ENCODE data around the gene RBBP7.
"Not testable (repeated sequence)": the region's sequence is repeated elsewhere in the genome, so short reads cannot be mapped to it uniquely, and the experiment has no call there.

RBBP7 gene

DNA sequence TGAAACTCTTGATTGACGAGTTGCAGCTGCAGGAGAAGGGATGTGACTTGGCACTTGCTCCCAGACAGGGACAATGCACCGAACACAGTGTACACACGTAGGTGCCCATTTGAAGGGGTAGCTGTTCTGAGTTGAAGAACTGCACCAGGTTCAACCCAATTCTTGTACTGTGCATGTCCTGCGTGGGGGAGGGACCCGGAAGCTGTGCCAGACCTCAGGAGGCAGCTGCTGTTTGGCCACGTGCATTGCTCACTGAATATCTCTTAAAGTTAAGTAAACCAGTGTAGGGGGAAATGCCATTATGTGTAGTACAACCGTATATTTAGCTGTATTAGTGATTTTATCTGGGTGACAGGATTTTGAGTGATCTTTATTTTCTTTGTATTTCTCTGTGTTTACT is 12.0 kb upstream of the RBBP7 start:
- no peaks in the 10 kb centered on the region for H3K27me3 Mint-ChIP-seq
- DNase-seq = no peak
- no peaks in the 10 kb centered on the region for H3K36me3 Mint-ChIP-seq (ENCODE audit: insufficient read depth)
- peaks cover 3 to 5% of the 10 kb centered on the region in 2 donors for H3K4me1 Mint-ChIP-seq (ENCODE audit: low read depth in 2 of 2)
- H3K4me3 Mint-ChIP-seq = peak overlapping the region; percentile 82 to 83
- H3K9me3 Mint-ChIP-seq = no peaks in the 10 kb centered on the region
- H3K27ac Mint-ChIP-seq = no peak overlapping the region
- peak; percentile 31 for ATAC-seq (replicated peaks)

DNA sequence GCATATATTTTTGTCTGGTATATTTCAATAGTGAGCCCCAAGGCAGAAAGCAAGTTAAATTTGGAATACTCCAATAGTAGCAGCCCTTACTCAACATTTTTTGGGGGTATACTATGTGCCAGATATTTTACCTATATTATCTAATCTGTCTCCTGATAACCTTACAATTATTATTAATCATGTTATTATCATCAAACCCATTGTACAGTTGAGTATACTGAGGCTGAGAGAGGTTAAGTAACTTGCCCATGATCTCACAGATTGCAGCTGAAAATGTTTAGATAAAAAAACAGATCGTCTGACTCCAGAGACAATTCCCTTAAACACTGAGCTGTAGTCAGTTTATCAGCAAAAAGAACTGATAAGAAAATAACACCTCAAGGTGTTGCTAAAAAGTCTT is 6.5 kb upstream of the RBBP7 start:
- no peak for DNase-seq
- no peak overlapping the region for H3K4me3 Mint-ChIP-seq
- H3K27ac Mint-ChIP-seq = no peak overlapping the region
- H3K27me3 Mint-ChIP-seq = peaks cover 0 to 4% of the 10 kb centered on the region in 2 donors
- no peak for ATAC-seq (replicated peaks)
- no peaks in the 10 kb centered on the region for H3K9me3 Mint-ChIP-seq
- H3K36me3 Mint-ChIP-seq (ENCODE audit: insufficient read depth) = no peaks in the 10 kb centered on the region
- no peaks in the 10 kb centered on the region for H3K4me1 Mint-ChIP-seq (ENCODE audit: low read depth in 2 of 2)

DNA sequence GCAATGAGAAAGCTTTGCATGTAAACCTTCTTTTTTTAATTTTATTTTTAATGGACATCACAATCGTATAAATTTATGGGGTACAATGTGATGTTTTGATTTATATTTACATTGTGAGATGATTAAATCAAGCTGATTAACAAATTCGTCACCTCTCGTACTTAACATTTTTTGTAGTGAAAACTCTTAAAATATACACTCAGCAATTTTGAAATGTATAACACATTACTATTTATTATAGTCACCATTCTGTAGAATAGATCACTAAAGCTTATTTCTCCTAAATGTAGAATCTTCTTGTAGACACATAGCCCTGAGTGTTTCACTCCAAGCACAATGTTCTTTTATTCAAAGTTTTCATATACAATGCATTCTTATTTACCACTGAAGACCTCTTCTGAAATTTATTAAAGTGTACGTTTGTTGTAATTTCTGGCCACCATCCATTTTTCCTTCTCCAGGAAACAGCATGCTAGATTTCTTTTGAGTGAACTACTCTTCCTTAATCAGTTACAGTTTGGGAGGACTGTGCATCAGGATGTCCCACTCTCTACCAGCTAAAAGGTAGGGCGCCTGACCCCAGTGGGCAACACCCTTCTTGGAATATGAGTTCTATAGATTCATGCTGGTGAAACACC is 4.4 kb upstream of the RBBP7 start:
- Mint-ChIP-seq H3K4me1 (ENCODE audit: low read depth in 2 of 2) (peaks cover 1 to 3% of the 10 kb centered on the region in 2 donors), H3K4me3 (no peak overlapping the region), H3K36me3 (ENCODE audit: insufficient read depth) (peaks cover 5% of the 10 kb centered on the region), H3K27me3 (peaks cover 0 to 4% of the 10 kb centered on the region in 2 donors), H3K9me3 (no peaks in the 10 kb centered on the region), H3K27ac (no peak overlapping the region)
- DNase-seq = no peak
- no peak for ATAC-seq (replicated peaks)

DNA sequence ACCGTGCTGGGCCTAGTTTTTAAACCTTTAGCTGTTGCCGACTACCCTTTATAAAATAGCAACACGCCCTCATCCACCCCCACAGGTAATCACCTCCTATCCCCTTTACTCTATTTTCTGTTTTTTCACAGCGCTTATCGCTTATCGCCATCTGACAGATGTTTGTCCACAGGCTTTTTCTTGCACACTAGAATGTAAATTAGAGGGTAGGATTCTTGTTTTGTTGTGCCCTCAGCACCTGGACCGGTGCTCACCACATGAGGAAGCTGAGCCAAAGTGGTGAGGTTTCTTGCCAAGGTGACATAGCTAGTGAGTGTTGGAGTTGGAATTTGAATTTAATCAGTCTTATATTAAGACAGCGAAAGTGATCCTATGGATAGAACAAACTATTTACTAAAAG is 2.9 kb upstream of the RBBP7 start:
- H3K4me1 Mint-ChIP-seq (ENCODE audit: low read depth in 2 of 2) = peaks cover 5 to 11% of the 10 kb centered on the region in 2 donors

DNA sequence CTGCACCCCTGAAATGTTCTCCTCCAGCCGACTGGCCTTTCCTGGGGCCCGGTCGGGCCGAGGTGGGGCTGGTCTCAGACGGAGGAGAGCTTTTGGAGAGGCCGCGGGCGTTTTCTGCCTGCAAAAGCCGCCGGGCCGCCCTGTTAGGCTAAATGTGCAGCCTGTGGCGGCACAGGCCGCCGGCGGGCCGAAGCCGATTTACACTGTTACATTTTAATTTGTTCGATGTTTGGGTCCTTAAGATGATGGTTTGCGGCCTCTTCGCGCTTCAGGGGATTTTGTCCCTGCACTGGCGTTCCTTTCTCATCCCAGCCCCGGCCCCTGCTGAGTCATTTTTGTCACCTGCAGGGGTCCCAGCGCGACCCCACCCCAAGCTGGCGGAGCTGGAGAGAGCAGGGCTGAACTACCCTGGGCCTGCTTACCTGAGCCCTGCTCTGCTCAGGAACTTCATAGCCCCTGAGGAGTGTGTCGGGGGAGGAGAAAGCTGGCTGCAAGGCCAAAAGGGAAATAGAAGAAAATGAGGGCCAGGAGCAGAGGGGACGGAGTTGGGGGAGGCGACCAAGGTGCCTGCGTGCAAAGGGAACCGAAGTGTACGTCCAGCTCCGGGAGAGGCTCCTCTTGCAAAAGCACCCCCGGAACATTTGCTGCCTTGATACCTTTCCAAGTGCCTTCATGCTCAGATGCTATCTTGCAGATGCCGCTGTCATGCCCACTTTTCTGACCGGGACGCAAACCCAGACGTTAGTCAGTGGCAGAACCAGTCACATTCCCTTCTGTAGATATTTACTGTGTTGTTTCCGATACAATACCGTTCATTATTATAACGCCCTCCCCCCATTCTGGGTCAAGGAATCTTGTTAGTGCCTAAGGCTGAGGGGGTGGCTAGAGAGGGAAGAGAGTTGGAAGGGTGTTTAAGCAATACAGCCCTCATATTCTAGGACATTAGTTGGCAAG is 977 bp upstream of the RBBP7 start:
- H3K27me3 Mint-ChIP-seq = peaks cover 0 to 2% of the 10 kb centered on the region in 2 donors
- peaks cover 5% of the 10 kb centered on the region for H3K36me3 Mint-ChIP-seq (ENCODE audit: insufficient read depth)
- ATAC-seq (replicated peaks) (peak; percentile 4), DNase-seq (peak in 1 of 3 experiments; percentile 1)
- peaks cover 6 to 15% of the 10 kb centered on the region in 2 donors for H3K4me1 Mint-ChIP-seq (ENCODE audit: low read depth in 2 of 2)
- H3K27ac Mint-ChIP-seq = peak overlapping the region; percentile 97 to 99
- peak overlapping the region; percentile 95 to 96 for H3K4me3 Mint-ChIP-seq
- H3K9me3 Mint-ChIP-seq = no peaks in the 10 kb centered on the region

More for the DNA sequence above, 2.9 kb upstream of the RBBP7 start:
- H3K9me3 Mint-ChIP-seq = no peaks in the 10 kb centered on the region
- H3K27me3 Mint-ChIP-seq = peaks cover 0 to 4% of the 10 kb centered on the region in 2 donors
- peak overlapping the region in 1 of 2 donors; percentile 38 for H3K27ac Mint-ChIP-seq
- peaks cover 5% of the 10 kb centered on the region for H3K36me3 Mint-ChIP-seq (ENCODE audit: insufficient read depth)
- ATAC-seq (replicated peaks) = no peak
- DNase-seq = no peak
- no peak overlapping the region for H3K4me3 Mint-ChIP-seq

DNA sequence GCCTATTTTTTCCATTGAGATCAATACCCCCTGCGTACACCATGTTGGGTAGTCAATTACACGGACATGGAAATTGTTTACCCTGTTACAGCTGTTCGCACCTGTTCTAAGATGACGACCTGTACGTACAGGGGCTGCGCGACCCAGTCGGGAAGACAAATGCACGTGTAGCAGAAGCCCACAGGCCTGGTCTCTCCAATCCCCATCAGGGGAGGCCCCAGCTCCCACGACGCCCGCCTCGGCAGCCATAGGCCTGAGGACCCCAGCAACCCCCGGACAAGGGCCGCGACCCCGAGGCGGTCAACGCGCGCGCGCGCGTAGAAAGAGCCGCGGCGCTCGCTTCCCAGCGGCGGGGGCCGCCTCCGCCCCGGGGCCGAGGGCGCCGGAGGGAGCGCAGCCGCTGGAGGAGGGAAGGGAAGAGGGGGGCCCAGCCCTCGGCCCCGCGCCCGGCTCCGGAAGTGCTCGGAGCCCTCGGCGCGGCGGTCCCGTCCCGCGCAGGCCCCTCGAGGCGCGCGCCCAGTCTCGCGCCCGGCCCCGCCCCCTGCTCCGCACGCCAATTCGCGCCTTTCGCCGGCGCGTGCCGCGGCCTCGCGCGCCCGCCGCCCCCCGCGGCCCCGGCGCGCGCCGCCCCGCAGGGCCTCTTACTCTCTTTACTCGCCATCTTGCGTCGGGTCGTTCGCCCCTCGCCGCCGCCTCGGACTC is 618 bp downstream of the RBBP7 start:
- peaks cover 8% of the 10 kb centered on the region for H3K36me3 Mint-ChIP-seq (ENCODE audit: insufficient read depth)
- H3K9me3 Mint-ChIP-seq = no peaks in the 10 kb centered on the region
- H3K4me1 Mint-ChIP-seq (ENCODE audit: low read depth in 2 of 2) = peaks cover 11 to 22% of the 10 kb centered on the region in 2 donors
- peak overlapping the region; percentile 95 to 96 for H3K4me3 Mint-ChIP-seq
- ATAC-seq (replicated peaks) = peak; percentile 44
- H3K27ac Mint-ChIP-seq = peak overlapping the region; percentile 97 to 99
- peak; percentile 17 to 42 (median 38) for DNase-seq
- H3K27me3 Mint-ChIP-seq = no peaks in the 10 kb centered on the region

DNA sequence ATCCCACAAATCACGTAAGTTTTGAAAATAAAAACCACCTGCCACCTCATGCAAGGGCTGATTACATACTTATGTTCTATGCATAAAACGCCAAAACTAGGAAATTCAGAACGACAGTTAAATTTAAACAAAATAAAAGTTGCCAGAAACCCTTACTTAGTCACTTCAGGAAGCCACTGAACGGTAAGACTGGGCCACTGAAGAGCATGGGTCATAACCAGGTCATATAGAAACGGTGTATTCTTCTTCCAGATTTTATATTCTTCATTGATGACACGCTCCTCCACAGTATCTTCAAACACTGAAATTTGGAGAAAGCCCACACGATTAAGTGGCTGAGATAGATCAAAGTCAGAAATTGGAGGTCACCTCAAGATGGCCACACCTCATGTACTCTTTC is 1.2 kb downstream of the RBBP7 start:
- Mint-ChIP-seq H3K36me3 (ENCODE audit: insufficient read depth) (peaks cover 13% of the 10 kb centered on the region), H3K4me1 (ENCODE audit: low read depth in 2 of 2) (peaks cover 13 to 22% of the 10 kb centered on the region in 2 donors), H3K27ac (peak overlapping the region; percentile 62 to 87), H3K4me3 (peak overlapping the region; percentile 79 to 87), H3K27me3 (no peaks in the 10 kb centered on the region), H3K9me3 (no peaks in the 10 kb centered on the region)
- ATAC-seq (replicated peaks) = no peak
- no peak for DNase-seq

DNA sequence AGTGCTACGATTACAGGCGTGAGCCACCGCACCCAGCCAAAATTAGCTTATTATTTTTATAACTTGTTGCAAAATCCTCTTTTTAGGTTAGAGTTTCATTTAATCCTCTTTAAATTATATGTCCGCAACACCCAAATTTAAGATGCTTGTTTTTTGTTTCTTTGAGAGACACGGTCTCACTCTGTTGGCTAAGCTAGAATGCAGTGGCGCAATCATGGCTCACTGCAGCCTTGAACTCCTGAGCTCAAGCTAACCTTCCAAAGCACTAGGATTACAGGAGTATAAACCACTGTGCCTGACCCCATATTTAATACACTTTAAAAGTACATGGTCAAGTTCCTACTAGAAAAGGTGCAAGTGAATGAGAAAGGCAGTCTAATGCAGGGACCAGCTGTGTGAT is 2.2 kb downstream of the RBBP7 start:
- ATAC-seq (replicated peaks) = no peak
- H3K27ac Mint-ChIP-seq = no peak overlapping the region
- H3K9me3 Mint-ChIP-seq = no peaks in the 10 kb centered on the region
- H3K4me1 Mint-ChIP-seq (ENCODE audit: low read depth in 2 of 2) = peaks cover 18 to 22% of the 10 kb centered on the region in 2 donors
- peaks cover 20% of the 10 kb centered on the region for H3K36me3 Mint-ChIP-seq (ENCODE audit: insufficient read depth)
- peak overlapping the region; percentile 12 to 87 for H3K4me3 Mint-ChIP-seq
- no peaks in the 10 kb centered on the region for H3K27me3 Mint-ChIP-seq
- DNase-seq = no peak

DNA sequence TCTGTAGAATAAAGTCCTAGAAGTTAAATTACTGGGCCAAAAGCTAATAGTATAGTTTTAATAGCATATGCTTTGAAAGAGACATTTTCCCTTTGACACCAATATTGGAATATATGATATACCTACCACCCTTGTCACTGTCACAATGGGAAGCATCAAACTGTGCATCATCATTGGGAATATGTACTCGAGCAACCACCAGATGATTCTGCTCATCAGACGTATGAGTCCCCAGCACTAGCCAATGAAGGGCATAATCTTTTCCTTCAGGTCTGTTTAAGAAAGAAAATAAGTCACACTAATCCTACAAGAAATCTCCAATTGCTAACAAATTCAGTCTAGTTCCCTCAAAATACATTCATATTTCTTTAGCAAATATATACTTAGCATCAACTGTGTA is 7.3 kb downstream of the RBBP7 start:
- H3K27me3 Mint-ChIP-seq = no peaks in the 10 kb centered on the region
- no peaks in the 10 kb centered on the region for H3K9me3 Mint-ChIP-seq
- H3K4me3 Mint-ChIP-seq = no peak overlapping the region
- peaks cover 43% of the 10 kb centered on the region for H3K36me3 Mint-ChIP-seq (ENCODE audit: insufficient read depth)
- DNase-seq (no peak), ATAC-seq (replicated peaks) (no peak)
- no peak overlapping the region for H3K27ac Mint-ChIP-seq
- peaks cover 16% of the 10 kb centered on the region in 2 donors for H3K4me1 Mint-ChIP-seq (ENCODE audit: low read depth in 2 of 2)

DNA sequence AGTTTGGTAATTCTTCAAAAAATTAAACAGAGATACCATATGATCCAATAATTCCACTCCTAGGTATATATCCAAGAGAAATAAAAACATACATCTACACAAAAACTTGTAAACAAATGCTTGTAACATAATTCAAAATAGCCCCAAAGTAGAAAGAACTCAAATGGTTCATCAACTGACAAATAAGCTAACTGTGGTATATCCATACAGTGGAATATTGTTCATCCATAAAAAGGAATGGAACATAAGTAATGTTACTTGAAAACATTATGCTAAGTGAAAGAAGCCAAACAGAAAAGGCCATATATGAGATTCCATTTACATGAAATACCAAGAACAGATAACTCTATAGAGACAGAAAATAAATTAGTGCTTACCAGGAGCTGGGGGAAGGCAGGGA is 13.4 kb downstream of the RBBP7 start:
- ATAC-seq (replicated peaks) = no peak
- H3K9me3 Mint-ChIP-seq = no peaks in the 10 kb centered on the region
- no peak overlapping the region for H3K4me3 Mint-ChIP-seq
- peaks cover 58% of the 10 kb centered on the region for H3K36me3 Mint-ChIP-seq (ENCODE audit: insufficient read depth)
- H3K27me3 Mint-ChIP-seq = no peaks in the 10 kb centered on the region
- H3K4me1 Mint-ChIP-seq (ENCODE audit: low read depth in 2 of 2) = peaks cover 9% of the 10 kb centered on the region in 2 donors
- H3K27ac Mint-ChIP-seq = no peak overlapping the region
- DNase-seq = no peak

DNA sequence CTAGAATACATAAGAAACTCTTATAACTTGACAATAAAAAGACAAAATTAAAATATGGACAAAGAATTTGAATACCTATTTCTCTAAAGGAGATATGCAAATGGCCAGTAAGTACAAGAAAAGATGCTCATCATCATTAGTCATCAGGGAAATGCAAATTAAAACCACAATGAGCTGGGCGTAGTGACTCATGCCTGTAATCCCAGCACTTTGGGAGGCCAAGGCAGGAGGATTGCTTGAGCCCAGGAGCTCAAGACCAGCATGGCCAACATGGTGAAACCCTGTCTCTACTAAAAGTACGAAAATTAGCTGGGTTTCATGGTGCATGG is 14.1 kb downstream of the RBBP7 start:
- Mint-ChIP-seq H3K27ac (peak overlapping the region in 1 of 2 donors; percentile 25), H3K4me3 (peak overlapping the region in 1 of 2 donors; percentile 13), H3K36me3 (ENCODE audit: insufficient read depth) (peaks cover 60% of the 10 kb centered on the region)
- not testable (repeated sequence) for H3K27me3 Mint-ChIP-seq; H3K9me3 Mint-ChIP-seq; H3K4me1 Mint-ChIP-seq (ENCODE audit: low read depth in 2 of 2); DNase-seq; ATAC-seq (replicated peaks)

DNA sequence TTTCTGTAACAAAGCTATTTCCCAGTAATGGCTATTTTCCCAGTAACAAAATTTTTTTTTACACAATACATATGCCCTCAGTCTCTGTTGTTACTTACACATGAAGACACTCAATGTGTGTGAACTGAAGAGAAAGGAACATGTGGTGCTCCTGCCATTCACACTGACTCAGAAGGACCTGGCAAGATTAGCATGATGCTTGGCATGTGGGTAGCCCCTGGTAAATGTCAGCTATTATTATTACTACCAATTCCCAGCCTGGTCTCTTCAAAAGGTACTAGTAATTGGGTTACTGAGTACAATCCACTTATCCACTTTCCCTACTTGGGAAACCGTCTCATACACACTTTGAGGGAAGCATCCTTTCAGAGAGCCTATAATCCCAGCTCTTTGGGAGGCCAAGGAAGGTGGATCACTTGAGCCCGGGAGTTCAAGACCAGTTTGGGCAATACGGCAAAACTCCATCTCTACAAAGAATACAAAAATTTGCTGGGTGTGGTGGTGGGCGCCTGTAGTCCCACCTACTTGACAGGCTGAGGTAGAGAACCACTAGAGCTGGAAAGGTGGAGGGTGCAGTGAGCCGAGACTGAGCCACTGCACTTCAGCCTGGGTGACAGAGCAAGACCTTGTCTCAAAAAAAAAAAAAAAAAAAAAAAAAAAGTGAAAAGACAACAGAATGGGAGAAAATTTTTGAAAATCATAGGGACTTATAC is 14.6 kb downstream of the RBBP7 start:
- Mint-ChIP-seq H3K27me3 (no peaks in the 10 kb centered on the region), H3K4me1 (ENCODE audit: low read depth in 2 of 2) (peaks cover 9% of the 10 kb centered on the region in 2 donors), H3K27ac (peak overlapping the region in 1 of 2 donors; percentile 25), H3K4me3 (no peak overlapping the region), H3K9me3 (no peaks in the 10 kb centered on the region), H3K36me3 (ENCODE audit: insufficient read depth) (peaks cover 62% of the 10 kb centered on the region)
- no peak for DNase-seq
- ATAC-seq (replicated peaks) = no peak

DNA sequence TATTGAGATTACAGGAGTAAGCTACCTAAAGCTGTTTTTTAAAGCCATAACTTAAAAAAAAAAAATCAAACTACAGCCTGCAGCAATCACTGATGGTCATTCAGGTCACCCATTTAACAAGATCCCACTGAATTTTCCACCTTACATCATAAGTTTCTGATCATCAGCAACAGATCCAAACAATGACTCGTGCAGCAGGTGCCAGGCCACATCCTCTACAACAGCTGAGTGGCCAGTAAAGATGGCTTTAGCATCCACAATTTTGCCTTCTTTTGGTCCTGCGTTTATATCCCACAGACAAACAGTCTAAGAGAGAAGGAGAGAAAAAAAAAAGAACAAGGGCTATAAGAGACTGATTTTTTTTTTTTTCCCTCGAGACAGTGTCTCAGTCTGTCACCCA is 16.6 kb downstream of the RBBP7 start:
- Mint-ChIP-seq H3K36me3 (ENCODE audit: insufficient read depth) (peaks cover 69% of the 10 kb centered on the region), H3K27ac (peak overlapping the region in 1 of 2 donors; percentile 74), H3K27me3 (no peaks in the 10 kb centered on the region), H3K9me3 (no peaks in the 10 kb centered on the region), H3K4me1 (ENCODE audit: low read depth in 2 of 2) (peaks cover 4 to 6% of the 10 kb centered on the region in 2 donors), H3K4me3 (no peak overlapping the region)
- DNase-seq (no peak), ATAC-seq (replicated peaks) (no peak)

Measured in effector memory CD8-positive, alpha-beta T cell (primary cell).